HepG2 (cell line): ENCODE results near the gene FOXD4.
"Not testable (repeated sequence)": the region's sequence is repeated elsewhere in the genome, so short reads cannot be mapped to it uniquely, and the experiment has no call there.

ENCODE experiments used
- BRD4 ChIP-seq: sonication (generic); formaldehyde crosslinking; IDR thresholded peaks from 2 replicates; pipeline ENCODE4 v1.4.0; 2020; ENCODE audit warnings: missing genetic modification reagents
- CBFB ChIP-seq: sonication (generic); formaldehyde crosslinking; IDR thresholded peaks from 2 replicates; pipeline ENCODE4 v1.4.0; 2020; ENCODE audit warnings: missing genetic modification reagents
- KMT2B ChIP-seq: IDR thresholded peaks from 2 replicates; pipeline ENCODE4 v1.6.1; 2016; ENCODE audit warnings: missing genetic modification reagents, missing compliant biosample characterization
- ZNF264 ChIP-seq: sonication (generic); formaldehyde crosslinking; IDR thresholded peaks from 2 replicates; pipeline ENCODE4 v1.4.0; 2020; ENCODE audit warnings: missing genetic modification reagents
- ZNF781 ChIP-seq: sonication (generic); formaldehyde crosslinking; IDR thresholded peaks from 2 replicates; pipeline ENCODE4 v1.5.1; 2020; ENCODE audit warnings: borderline replicate concordance, mild to moderate bottlenecking, missing genetic modification reagents; ENCODE audit errors: not compliant biosample characterization

GRCh38 chr9:90851-91250 is 27.4 kb downstream of the FOXD4 start:
- not testable (repeated sequence) for TF ChIP-seq ZNF781 (CRISPR knock-in tag); KMT2B (CRISPR knock-in tag); BRD4 (CRISPR knock-in tag); ZNF264 (CRISPR knock-in tag); CBFB
